NCI-H1417 treated with DMSO at 0.1 percent for 48 hours (cell line): ENCODE measurements around the gene MAMDC2.

Experiments used
- DNase-seq: peaks from one replicate; lab custom pipeline; 2025; lab: John Stamatoyannopoulos, UW

Gene MAMDC2

DNA sequence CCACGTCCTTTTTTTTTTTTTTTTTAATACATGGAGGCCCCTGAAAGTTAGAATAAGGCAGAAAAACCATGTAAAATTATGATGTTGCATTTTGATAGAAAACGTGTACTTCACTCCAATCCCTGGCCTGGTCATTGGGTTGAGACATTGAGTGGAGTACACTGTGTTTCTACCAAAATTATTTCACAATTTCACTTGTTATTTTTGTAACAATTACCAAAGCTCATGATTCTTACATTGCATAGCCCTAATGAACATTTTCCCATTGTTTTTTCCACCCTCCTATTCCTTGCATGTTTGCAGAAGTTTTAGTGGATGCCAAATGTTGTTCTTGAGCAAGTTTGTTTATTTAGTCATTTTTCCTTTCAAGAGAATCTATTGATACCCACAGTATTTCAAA lies 21.9 kb downstream of the MAMDC2 start:
- no peak for DNase-seq

DNA sequence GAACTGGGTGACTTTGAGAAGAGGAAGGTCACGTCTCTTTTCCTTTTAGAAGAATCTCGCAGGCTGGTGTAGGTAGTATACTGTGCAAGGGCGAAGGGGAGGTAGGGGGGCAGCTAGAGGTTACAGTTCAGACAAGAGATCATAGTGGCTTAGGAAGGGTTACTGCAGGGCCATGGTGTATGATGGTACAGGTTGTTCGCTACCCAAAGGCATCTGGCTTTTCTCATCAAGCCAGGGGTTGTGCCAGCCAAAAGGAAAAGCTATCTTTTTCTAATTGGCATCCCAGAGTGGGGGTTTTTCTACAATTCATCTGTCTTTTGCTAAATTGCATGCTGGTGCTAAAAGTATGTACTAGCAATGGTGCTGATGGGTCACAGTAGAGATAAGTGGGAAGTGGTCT lies 22.8 kb downstream of the MAMDC2 start:
- no peak for DNase-seq

DNA sequence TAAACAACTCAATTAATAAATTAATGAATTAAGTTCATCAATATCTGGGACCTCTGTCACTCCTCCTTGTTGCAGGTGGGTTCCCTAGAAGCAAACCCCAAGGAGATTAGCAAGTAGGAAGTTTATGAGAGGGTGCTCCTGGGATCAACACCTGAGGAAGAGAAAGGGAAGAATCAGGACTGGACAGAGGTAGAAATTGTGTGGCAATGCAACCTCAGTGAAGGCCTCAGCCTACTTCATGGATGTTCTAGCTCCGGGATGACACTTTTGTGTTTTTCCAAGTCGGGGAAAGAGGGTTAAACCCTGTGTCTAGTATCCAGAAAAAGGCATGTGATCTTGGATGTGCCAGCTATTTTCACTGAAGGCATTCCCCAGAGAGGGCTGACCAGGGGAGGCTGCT lies 23.2 kb downstream of the MAMDC2 start:
- DNase-seq = no peak

DNA sequence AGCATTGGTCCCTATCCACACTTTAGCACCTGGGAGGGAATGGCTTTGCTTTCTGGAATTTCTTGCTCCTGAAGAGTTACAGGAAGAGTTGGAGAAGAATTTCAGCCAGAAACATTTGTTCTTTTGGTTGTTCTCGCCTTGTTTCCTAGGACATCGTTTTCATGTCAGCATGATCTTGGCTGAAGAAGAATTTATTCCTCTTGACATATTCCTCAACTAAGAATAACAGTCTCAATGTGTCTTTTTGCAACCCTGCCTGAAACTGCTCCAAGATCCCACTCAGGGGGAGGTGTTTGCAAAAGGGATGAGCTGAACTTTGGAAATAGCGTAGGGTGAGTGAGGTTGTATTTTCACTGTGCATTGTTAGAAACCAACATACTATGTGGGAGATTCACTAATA lies 26.1 kb downstream of the MAMDC2 start:
- DNase-seq = no peak

DNA sequence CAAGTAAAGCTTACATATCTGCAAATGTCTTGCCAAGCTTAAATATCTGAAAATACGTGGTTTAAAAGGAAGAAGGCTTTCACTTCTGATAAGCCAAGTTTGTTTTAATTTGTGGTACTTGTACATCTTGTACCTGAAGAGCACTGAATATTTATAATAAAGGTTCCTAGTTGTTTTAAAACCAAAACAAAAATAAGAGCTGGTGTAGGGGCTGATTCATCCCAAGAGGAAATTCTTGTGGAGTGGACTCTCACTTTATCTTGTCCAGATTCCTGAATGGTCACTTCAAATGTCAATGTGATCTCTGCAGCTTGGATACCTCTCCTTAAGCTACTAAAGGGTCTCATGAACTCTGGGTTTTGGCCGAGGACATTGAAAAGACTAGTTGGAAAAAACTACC lies 29.5 kb downstream of the MAMDC2 start:
- DNase-seq = no peak

DNA sequence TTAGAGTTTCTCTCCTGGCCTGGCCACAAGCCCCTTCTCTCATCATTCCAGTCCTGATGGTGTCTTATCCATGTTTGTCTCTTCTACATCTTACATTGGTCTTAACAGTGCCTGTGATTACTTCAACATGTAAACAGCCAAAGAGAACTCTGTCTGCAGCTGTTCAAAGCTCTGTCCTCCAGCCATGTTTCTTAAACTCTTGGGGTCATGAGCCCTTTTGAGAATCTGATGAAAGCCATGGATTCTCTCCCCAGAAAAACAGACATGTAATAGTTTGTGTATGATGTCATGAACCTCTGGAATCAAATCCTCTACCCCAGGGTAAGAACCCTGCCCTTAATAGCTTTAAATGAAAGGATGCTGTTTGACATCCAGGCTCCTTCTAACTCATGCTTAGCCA lies 30.1 kb downstream of the MAMDC2 start:
- DNase-seq = no peak

DNA sequence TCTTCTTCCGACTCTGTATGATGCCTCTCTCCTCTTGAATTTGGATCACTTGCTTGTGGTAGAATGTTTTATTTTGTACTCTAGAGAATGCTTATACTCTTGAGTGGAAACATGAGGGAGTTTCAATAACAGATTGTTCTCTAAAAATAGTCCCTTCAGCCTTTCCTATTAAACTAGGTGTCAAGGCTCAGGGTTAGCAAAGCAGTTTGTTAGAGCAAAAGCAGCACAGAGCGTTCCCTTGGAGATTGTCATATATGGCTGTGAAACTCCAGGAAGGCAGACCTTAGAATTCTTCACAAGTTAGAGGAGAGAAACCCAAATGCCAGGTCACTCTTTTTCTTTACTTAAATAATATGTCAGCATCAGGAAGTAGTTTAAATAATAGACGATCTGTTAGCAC lies 33.0 kb downstream of the MAMDC2 start:
- DNase-seq = no peak

DNA sequence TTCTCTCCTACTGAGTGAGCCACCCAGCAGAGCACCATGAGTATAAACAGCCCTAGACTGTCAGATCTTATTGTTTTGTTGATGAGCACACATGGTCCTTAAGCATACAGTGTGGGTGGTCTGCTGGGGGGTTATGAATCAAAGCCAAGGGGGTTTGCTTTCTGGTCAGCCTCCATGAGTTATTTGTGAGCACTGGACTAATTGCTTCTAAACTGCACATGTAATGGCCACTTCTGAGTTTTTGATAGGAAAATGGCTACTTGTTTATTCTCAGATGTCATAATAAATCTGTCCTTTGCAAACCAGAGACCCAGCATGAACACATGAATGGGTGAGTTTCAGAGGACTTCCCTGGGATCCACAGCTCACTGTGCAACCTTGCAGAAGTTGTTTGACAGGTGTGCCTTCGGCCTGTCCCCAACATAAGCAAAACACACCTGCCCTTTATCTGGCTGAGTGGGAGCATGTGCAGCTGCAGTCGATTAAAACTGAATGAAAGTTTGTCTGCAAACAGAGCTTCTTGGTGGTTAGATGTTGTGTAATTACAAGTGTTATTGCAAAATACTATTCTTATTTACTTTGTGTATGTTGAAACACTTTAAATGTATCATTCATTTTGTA lies 35.9 kb downstream of the MAMDC2 start:
- peak; percentile 80 for DNase-seq

DNA sequence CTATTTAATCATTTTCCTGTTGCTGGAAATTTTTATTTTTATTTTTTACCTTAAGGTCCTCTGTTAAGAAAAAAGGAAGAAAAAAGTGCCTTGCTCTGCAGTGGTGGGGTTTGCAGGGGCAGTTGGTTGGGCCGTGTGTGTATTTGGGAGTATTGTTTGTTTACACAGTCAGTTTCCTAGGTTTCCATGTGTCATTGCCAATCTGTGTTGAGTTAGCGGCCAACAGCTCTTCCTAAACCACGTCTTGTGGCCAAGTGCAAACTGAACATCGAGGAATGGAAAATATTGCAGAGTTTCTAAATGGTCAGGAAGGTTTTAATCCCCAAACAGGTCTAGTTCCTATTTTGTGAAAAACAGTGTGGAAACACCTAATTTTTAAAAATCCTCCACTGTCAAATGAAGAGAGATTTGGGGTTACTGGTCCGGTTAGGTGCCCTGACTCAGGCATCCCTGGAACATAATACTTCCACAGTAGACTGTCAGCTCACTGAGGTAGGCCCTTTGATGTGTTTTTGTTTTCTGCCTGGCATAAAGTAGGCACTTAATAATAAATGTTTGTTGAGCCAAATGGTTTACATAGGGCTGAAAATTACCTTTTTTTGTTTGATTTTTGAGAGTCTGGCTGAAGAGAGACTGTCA lies 37.0 kb downstream of the MAMDC2 start:
- DNase-seq = peak; percentile 61

DNA sequence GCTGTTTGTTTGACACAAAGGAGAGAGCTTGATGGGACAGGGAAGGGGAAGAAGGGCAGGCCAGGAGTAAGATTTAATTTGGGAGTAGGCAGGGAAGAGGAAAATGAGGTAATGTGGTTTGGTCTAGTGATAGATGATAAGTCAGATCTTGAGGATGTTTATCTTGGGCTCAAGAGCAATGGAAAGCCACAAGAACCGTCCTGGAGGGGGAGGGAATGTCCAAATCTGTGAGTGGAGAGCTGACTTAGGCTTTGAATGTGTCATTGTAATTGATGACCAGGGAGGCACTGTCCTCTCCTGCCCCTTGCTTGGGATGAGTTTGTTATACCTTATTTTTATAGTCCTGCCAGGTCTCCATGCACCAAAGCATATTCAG lies 37.5 kb downstream of the MAMDC2 start:
- no peak for DNase-seq

DNA sequence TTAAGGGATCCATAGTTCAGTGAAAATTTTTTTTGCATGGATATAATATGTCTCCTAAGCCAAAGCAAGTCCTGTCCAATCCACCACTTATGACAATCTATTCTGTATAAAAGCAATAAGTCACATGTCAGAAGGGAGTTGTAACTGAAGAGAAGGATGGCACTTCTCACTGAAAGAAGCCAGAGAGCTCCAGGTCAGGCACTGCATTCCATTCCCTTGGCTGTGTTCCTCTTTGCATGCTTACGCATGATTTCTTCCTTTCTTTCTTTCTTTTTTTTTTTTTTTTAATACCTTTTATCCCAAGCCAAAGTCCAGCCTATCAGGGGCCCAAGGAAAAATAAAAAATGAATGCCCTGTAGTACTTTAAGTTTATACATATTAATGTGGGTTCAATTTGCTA lies 39.8 kb downstream of the MAMDC2 start:
- no peak for DNase-seq

DNA sequence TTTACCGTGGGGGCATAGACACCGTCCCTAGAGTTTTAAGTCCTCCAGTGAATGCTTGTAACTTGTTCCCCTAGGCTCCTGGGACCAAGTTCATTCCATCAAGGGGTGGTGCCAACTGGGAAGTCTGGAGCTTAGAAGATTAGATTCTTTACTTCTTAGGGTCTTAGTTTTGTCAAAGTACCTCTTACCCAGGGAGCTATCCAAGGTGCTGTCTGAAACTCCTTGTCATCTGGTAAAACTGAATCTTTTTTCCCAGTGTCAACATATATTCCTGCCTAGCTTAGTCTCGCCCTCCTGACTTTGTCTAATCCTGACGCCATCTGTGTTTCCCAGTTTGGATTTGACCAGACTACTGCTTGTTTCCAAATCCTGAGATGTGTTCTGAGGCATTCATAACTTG lies 41.6 kb downstream of the MAMDC2 start:
- no peak for DNase-seq

DNA sequence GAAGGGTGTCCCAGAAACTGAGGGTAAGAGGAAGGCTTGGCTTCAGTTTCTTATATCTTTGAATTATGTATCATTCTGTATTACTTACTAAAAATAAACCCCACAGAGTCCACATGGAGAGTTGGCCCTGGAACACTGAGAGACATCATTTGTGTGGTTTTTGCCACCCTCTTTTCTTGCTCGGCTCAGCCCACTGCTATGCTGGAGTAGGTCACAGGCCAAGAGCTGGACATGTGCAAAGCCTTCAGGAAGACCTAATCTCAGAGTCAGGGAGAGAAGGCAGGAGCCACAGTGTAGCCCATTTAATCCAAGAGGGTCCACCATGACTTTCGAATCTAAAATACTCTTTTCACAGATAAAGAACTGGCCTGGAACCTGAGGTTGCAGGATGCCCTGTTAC lies 47.5 kb downstream of the MAMDC2 start:
- DNase-seq = no peak

DNA sequence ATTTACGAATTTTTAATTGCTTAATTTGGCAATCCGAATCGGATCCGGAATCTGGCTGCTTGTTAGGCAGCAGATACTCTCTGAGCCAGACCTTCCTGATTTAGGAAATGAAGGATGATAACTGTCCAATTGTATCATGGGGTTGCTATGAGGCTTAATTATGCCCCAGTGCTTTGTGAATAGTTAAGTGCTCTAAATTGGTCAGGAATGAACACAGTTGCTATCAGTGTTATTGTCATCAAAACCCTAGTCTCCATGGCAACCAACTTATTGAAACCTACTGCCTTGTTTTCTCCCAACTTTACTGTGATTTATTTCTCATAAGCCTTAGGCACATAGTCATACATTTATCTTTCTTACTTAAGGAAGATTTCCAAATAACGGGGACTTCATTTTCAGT lies 47.9 kb downstream of the MAMDC2 start:
- DNase-seq = no peak

DNA sequence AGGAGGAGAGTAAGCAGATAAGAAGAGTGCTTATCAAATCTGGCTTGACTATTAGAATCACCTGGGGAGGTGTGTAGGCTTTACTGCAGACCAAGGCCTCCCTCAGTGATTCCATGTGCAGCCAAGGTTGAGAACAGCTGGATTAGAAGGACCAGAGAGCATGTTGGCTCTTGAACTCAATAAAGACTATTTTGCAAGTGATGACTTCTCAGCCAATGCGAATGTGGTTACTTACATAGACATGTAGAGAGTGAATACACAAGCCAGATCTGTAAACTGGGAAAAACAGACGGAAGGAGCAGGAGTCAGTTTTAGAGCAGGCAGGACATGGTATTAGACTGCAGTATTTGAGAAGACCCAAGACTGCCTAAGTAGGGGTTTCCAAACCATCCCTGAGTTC lies 48.5 kb downstream of the MAMDC2 start:
- no peak for DNase-seq

DNA sequence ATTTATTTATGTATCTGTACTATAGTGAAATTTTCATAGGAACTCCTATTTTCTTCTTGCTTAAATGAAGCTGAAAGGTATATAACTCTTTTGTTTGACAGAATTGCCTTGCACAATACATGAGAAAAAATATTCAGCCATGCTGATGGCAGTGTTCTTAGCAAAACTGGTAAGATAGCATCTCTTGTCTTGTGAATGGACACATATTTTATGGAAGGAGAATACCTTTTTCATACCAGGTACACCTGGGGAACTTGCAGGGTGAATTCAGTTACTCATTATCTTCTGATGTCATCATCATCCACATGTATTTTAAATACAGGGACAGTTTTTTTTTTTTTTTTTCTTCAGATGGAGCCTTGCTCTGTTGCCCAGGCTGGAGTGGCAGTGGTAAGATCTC lies 49.4 kb downstream of the MAMDC2 start:
- no peak for DNase-seq

DNA sequence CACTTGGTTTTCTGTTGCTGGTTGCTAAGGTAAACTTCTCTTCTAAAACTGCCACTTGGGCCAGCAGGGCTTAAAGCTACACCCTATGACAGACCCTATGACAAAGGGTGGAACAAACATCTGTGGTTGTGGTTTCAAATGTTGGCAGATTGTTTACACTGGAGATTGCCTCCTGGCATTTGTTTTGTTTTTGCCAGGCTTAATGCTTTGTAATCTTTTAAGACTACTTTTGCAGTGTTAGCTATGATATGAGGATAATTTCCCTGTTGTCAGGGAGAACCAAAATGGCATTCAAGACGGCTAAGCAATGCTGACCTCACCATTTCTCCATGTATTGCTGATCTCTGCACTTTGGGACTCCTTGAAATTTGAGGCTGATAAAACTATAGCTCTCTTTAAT lies 50.3 kb downstream of the MAMDC2 start:
- DNase-seq = no peak

DNA sequence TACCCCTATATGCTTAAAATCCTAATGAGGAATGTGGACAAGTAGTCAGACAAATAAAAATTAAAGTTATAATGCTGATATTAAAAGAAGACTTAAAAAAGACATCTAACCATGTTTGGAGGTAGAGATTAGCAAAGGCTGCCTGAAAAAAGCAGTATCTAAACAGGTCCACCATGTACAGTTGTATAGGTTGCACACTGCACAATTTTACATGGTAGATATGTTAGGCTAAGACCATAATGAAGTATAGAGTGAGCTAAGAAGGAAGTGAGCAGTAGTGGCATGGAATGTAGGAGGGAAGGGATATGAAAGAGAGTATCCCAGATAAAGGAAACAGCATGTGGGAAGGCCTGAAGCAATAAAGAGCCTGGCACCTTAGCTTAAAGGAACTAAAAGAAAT lies 51.1 kb downstream of the MAMDC2 start:
- no peak for DNase-seq

DNA sequence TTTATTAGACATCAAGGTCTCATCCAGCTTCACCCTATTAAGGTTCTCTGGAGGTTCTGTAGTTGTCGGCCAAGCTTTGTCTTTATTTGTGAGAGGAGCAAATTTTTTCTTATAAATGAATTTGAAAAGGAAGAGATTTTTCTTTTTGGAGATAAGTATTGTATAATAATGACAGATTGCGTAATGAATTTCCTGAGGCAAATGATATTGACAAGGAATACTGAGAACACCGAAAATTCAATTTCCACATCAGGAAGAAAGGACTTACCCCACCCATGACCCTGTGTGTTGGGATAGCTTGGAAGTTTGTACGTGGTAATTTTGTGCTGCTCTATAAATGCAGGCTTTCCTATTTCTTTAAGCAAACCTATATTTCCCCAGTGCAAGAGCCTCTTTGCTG lies 53.5 kb downstream of the MAMDC2 start:
- no peak for DNase-seq

DNA sequence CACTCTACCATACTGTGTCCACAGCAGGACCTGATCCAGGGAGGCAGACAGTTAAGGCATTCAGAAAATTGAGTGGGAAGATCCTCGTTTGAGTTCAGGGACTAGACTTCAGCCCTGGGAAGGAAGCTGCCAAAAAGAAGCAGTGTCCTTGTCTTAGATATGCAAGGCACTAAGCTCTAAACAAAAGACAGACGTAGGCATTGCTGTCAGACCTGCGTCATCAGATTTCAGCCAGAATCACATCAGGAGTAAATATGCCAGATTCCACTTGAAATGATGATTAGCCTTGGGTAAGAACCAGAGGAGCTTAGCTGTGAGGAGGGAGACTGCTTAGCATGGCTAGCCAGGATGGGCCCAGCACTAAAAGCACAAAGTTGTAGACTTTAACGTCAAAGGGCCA lies 56.7 kb downstream of the MAMDC2 start:
- DNase-seq = no peak

DNA sequence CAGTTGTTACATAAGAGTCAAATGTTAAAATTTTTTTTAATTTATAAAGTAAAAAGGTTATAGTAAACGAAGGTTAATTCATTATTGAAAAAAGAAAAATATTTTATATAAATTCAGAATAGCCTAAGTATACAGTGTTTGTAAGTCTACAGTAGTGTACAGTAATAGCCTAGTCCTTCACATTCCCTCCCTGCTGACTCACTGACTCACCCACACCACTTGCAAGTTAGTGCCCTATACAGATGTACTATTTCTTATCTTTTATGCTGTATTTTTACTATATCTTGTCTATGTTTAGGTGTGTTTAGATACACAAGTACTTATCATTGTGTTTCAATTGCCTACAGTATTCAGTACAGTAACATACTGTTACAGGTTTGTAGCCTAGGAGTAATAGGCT lies 57.6 kb downstream of the MAMDC2 start:
- no peak for DNase-seq

DNA sequence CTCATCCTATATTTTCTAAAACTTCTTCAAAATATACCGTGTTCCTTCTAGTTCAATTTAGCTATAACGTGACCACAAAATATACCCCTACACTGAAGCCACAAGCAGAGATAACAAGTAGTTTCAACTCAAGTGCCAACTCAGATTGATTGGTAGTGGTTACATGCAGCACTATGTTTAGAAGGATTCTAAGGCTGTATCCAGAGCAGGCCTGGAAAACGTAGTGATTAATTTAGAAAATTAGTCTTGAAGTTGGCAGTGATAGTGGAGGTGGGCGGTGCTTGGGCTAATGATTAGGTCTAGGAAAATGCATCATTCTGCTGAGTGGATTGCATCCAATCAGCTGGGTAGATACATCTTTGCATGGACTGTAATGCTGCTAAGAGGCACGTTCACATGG lies 61.5 kb downstream of the MAMDC2 start:
- no peak for DNase-seq

DNA sequence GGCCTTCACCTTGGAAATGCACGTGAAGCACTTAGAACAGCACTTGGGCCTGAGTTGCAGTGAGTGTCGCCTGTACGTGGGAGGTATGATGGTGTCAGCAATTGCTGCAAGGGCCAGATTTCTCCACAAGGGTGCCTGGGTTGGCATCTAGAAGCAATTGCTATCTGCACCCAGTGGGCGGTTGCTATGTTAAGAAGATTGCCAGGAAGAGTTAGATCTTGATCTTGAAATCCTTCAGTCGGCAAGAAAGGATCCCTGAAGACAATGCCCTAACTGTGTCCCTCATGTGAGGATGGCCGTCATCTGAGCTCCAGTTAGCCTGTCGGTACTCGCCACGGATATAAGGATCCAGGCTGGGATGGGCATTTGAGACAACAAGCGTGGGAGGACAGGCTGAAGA lies 62.9 kb downstream of the MAMDC2 start:
- no peak for DNase-seq

DNA sequence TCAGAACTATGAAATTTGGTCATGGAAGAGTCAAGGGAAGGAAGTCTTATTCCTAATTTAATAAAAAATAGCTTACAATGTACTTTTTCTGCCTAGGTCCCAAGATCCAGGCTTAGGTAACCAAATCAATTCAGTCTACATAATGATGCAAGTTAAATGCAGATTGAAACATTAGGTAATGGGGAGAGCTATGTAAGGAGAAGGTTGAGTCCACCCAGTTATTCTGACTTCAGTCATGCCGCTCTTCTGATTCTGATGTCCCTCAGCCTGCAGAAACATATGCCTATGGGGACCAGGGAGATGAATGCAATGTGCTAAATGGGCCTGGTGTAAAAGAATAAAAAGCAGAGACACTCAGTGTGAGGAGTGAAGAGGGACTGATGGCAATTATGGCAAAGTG lies 63.9 kb downstream of the MAMDC2 start:
- DNase-seq = no peak

DNA sequence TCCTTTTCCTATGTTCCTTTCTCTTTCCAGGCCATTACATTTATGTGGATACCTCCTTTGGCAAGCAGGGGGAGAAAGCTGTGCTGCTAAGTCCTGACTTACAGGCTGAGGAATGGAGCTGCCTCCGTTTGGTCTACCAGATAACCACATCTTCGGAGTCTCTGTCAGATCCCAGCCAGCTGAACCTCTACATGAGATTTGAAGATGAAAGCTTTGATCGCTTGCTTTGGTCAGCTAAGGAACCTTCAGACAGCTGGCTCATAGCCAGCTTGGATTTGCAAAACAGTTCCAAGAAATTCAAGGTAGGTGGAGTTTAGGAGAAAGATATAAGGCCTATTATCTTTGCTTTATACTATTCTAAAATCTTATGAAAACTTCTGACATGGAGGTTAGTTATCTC lies 64.5 kb downstream of the MAMDC2 start:
- DNase-seq = no peak
